ENCODE data around the gene CBX5. TPM values are rescaled to one million over a fixed set of nuclear protein-coding genes. Genes with fewer than 3 reads are reported as not detected.

CBX5 gene
- total and polyA plus RNA-seq, 2 donors: 8.4 to 48.1 TPM

GRCh38 chr12:54276368-54276767 lies 3.6 kb downstream of the CBX5 start:
- H3K27ac ChIP-seq (ENCODE audit: low read depth in 1 of 2, low read length in 1 of 2): no peak overlapping the region
- 94% methylated on average over 3 of the region's 3 CpGs for WGBS

GRCh38 chr12:54273981-54274380 lies 5.9 kb downstream of the CBX5 start:
- Histone ChIP-seq H3K27me3 (ENCODE audit: control insufficient read depth in 2 of 2, insufficient read depth in 1 of 2, low read length in 1 of 2) (no peaks in the 10 kb centered on the region), H3K9me3 (ENCODE audit: control insufficient read depth in 2 of 2, insufficient read depth in 1 of 2, low read length in 1 of 2) (no peaks in the 10 kb centered on the region), H3K4me3 (ENCODE audit: low read length in 2 of 2) (no peak overlapping the region), H3K27ac (ENCODE audit: low read depth in 1 of 2, low read length in 1 of 2) (no peak overlapping the region), H3K36me3 (ENCODE audit: control insufficient read depth in 2 of 2, insufficient read depth in 2 of 2, low read length in 1 of 2) (peaks cover 3 to 43% of the 10 kb centered on the region in 2 donors), H3K4me1 (ENCODE audit: control insufficient read depth in 2 of 2, insufficient read depth in 2 of 2, low read length in 2 of 2) (peaks cover 5 to 11% of the 10 kb centered on the region in 2 donors)
- WGBS: 96% methylated on average over 2 of the region's 2 CpGs
- no peak for DNase-seq (ENCODE audit: low read depth in 6 of 9, low spot score in 9 of 9)

More at GRCh38 chr12:54276368-54276767, 3.6 kb downstream of the CBX5 start:
- Histone ChIP-seq H3K27me3 (ENCODE audit: control insufficient read depth in 2 of 2, insufficient read depth in 1 of 2, low read length in 1 of 2) (no peaks in the 10 kb centered on the region), H3K9me3 (ENCODE audit: control insufficient read depth in 2 of 2, insufficient read depth in 1 of 2, low read length in 1 of 2) (peaks cover 0 to 3% of the 10 kb centered on the region in 2 donors), H3K4me3 (ENCODE audit: low read length in 2 of 2) (no peak overlapping the region), H3K36me3 (ENCODE audit: control insufficient read depth in 2 of 2, insufficient read depth in 2 of 2, low read length in 1 of 2) (peaks cover 3 to 40% of the 10 kb centered on the region in 2 donors), H3K4me1 (ENCODE audit: control insufficient read depth in 2 of 2, insufficient read depth in 2 of 2, low read length in 2 of 2) (peaks cover 5 to 11% of the 10 kb centered on the region in 2 donors)
- no peak for DNase-seq (ENCODE audit: low read depth in 6 of 9, low spot score in 9 of 9)

GRCh38 chr12:54272214-54272613 lies 7.7 kb downstream of the CBX5 start:
- Histone ChIP-seq H3K27me3 (ENCODE audit: control insufficient read depth in 2 of 2, insufficient read depth in 1 of 2, low read length in 1 of 2) (no peaks in the 10 kb centered on the region), H3K36me3 (ENCODE audit: control insufficient read depth in 2 of 2, insufficient read depth in 2 of 2, low read length in 1 of 2) (peaks cover 8 to 41% of the 10 kb centered on the region in 2 donors)
- 97% methylated on average over 1 of the region's 1 CpG for WGBS

GRCh38 chr12:54270345-54270744 lies 9.6 kb downstream of the CBX5 start:
- H3K9me3 ChIP-seq (ENCODE audit: control insufficient read depth in 2 of 2, insufficient read depth in 1 of 2, low read length in 1 of 2): no peaks in the 10 kb centered on the region
- 98% methylated on average over 2 of the region's 2 CpGs for WGBS
- no peak overlapping the region for H3K4me3 ChIP-seq (ENCODE audit: low read length in 2 of 2)
- H3K36me3 ChIP-seq (ENCODE audit: control insufficient read depth in 2 of 2, insufficient read depth in 2 of 2, low read length in 1 of 2): peaks cover 8 to 40% of the 10 kb centered on the region in 2 donors
- DNase-seq (ENCODE audit: low read depth in 6 of 9, low spot score in 9 of 9): no peak
- no peaks in the 10 kb centered on the region for H3K27me3 ChIP-seq (ENCODE audit: control insufficient read depth in 2 of 2, insufficient read depth in 1 of 2, low read length in 1 of 2)
- H3K27ac ChIP-seq (ENCODE audit: low read depth in 1 of 2, low read length in 1 of 2): no peak overlapping the region
- no peaks in the 10 kb centered on the region for H3K4me1 ChIP-seq (ENCODE audit: control insufficient read depth in 2 of 2, insufficient read depth in 2 of 2, low read length in 2 of 2)

More at GRCh38 chr12:54272214-54272613, 7.7 kb downstream of the CBX5 start:
- H3K4me3 ChIP-seq (ENCODE audit: low read length in 2 of 2): no peak overlapping the region
- H3K9me3 ChIP-seq (ENCODE audit: control insufficient read depth in 2 of 2, insufficient read depth in 1 of 2, low read length in 1 of 2): no peaks in the 10 kb centered on the region
- no peak overlapping the region for H3K27ac ChIP-seq (ENCODE audit: low read depth in 1 of 2, low read length in 1 of 2)
- H3K4me1 ChIP-seq (ENCODE audit: control insufficient read depth in 2 of 2, insufficient read depth in 2 of 2, low read length in 2 of 2): peaks cover 0 to 5% of the 10 kb centered on the region in 2 donors
- DNase-seq (ENCODE audit: low read depth in 6 of 9, low spot score in 9 of 9): no peak

- 98% methylated on average over 2 of the region's 2 CpGs for WGBS
- no peaks in the 10 kb centered on the region for H3K9me3 ChIP-seq (ENCODE audit: control insufficient read depth in 2 of 2, insufficient read depth in 1 of 2, low read length in 1 of 2)
- H3K4me1 ChIP-seq (ENCODE audit: control insufficient read depth in 2 of 2, insufficient read depth in 2 of 2, low read length in 2 of 2): peaks cover 4% of the 10 kb centered on the region in 2 donors
- H3K27ac ChIP-seq (ENCODE audit: low read depth in 1 of 2, low read length in 1 of 2): no peak overlapping the region
- no peak for DNase-seq (ENCODE audit: low read depth in 6 of 9, low spot score in 9 of 9)
- H3K4me3 ChIP-seq (ENCODE audit: low read length in 2 of 2): no peak overlapping the region
- no peaks in the 10 kb centered on the region for H3K27me3 ChIP-seq (ENCODE audit: control insufficient read depth in 2 of 2, insufficient read depth in 1 of 2, low read length in 1 of 2)
- H3K36me3 ChIP-seq (ENCODE audit: control insufficient read depth in 2 of 2, insufficient read depth in 2 of 2, low read length in 1 of 2): peaks cover 5 to 16% of the 10 kb centered on the region in 2 donors
Observed at GRCh38 chr12:54266852-54267251, 13.1 kb downstream of the CBX5 start.

- peaks cover 4 to 13% of the 10 kb centered on the region in 2 donors for H3K4me1 ChIP-seq (ENCODE audit: control insufficient read depth in 2 of 2, insufficient read depth in 2 of 2, low read length in 2 of 2)
- peaks cover 5 to 10% of the 10 kb centered on the region in 2 donors for H3K36me3 ChIP-seq (ENCODE audit: control insufficient read depth in 2 of 2, insufficient read depth in 2 of 2, low read length in 1 of 2)
- no peaks in the 10 kb centered on the region for H3K27me3 ChIP-seq (ENCODE audit: control insufficient read depth in 2 of 2, insufficient read depth in 1 of 2, low read length in 1 of 2)
- no peaks in the 10 kb centered on the region for H3K9me3 ChIP-seq (ENCODE audit: control insufficient read depth in 2 of 2, insufficient read depth in 1 of 2, low read length in 1 of 2)
- no peak overlapping the region for H3K27ac ChIP-seq (ENCODE audit: low read depth in 1 of 2, low read length in 1 of 2)
- no peak for DNase-seq (ENCODE audit: low read depth in 6 of 9, low spot score in 9 of 9)
- H3K4me3 ChIP-seq (ENCODE audit: low read length in 2 of 2): no peak overlapping the region
- 97% methylated on average over 4 of the region's 4 CpGs for WGBS
Observed at GRCh38 chr12:54265364-54265812, 14.5 kb downstream of the CBX5 start.

- no peak overlapping the region for H3K4me3 ChIP-seq (ENCODE audit: low read length in 2 of 2)
- H3K9me3 ChIP-seq (ENCODE audit: control insufficient read depth in 2 of 2, insufficient read depth in 1 of 2, low read length in 1 of 2): no peaks in the 10 kb centered on the region
- 83% methylated on average over 4 of the region's 4 CpGs for WGBS
- H3K27me3 ChIP-seq (ENCODE audit: control insufficient read depth in 2 of 2, insufficient read depth in 1 of 2, low read length in 1 of 2): no peaks in the 10 kb centered on the region
- peaks cover 1 to 8% of the 10 kb centered on the region in 2 donors for H3K36me3 ChIP-seq (ENCODE audit: control insufficient read depth in 2 of 2, insufficient read depth in 2 of 2, low read length in 1 of 2)
- H3K4me1 ChIP-seq (ENCODE audit: control insufficient read depth in 2 of 2, insufficient read depth in 2 of 2, low read length in 2 of 2): peaks cover 14 to 31% of the 10 kb centered on the region in 2 donors
- no peak for DNase-seq (ENCODE audit: low read depth in 6 of 9, low spot score in 9 of 9)
- no peak overlapping the region for H3K27ac ChIP-seq (ENCODE audit: low read depth in 1 of 2, low read length in 1 of 2)
Observed at GRCh38 chr12:54262403-54262925, 17.5 kb downstream of the CBX5 start.

- H3K27ac ChIP-seq (ENCODE audit: low read depth in 1 of 2, low read length in 1 of 2): no peak overlapping the region
- no peak overlapping the region for H3K4me3 ChIP-seq (ENCODE audit: low read length in 2 of 2)
- WGBS: 81% methylated on average over 5 of the region's 5 CpGs
- H3K36me3 ChIP-seq (ENCODE audit: control insufficient read depth in 2 of 2, insufficient read depth in 2 of 2, low read length in 1 of 2): peaks cover 7 to 13% of the 10 kb centered on the region in 2 donors
- H3K9me3 ChIP-seq (ENCODE audit: control insufficient read depth in 2 of 2, insufficient read depth in 1 of 2, low read length in 1 of 2): no peaks in the 10 kb centered on the region
- H3K27me3 ChIP-seq (ENCODE audit: control insufficient read depth in 2 of 2, insufficient read depth in 1 of 2, low read length in 1 of 2): no peaks in the 10 kb centered on the region
- DNase-seq (ENCODE audit: low read depth in 6 of 9, low spot score in 9 of 9): no peak
- H3K4me1 ChIP-seq (ENCODE audit: control insufficient read depth in 2 of 2, insufficient read depth in 2 of 2, low read length in 2 of 2): peaks cover 14 to 32% of the 10 kb centered on the region in 2 donors
Observed at GRCh38 chr12:54261815-54262402, 18.0 kb downstream of the CBX5 start.

- Histone ChIP-seq H3K9me3 (ENCODE audit: control insufficient read depth in 2 of 2, insufficient read depth in 1 of 2, low read length in 1 of 2) (no peaks in the 10 kb centered on the region), H3K4me1 (ENCODE audit: control insufficient read depth in 2 of 2, insufficient read depth in 2 of 2, low read length in 2 of 2) (peaks cover 14 to 32% of the 10 kb centered on the region in 2 donors), H3K4me3 (ENCODE audit: low read length in 2 of 2) (peak overlapping the region; percentile 43 to 48), H3K27ac (ENCODE audit: low read depth in 1 of 2, low read length in 1 of 2) (peak overlapping the region; percentile 46 to 90), H3K36me3 (ENCODE audit: control insufficient read depth in 2 of 2, insufficient read depth in 2 of 2, low read length in 1 of 2) (peaks cover 23 to 26% of the 10 kb centered on the region in 2 donors), H3K27me3 (ENCODE audit: control insufficient read depth in 2 of 2, insufficient read depth in 1 of 2, low read length in 1 of 2) (no peaks in the 10 kb centered on the region)
- DNase-seq (ENCODE audit: low read depth in 6 of 9, low spot score in 9 of 9): peak; percentile 65 to 90 (median 78)
- WGBS: 14% methylated on average over 11 of the region's 11 CpGs
Observed at GRCh38 chr12:54259194-54260011, 20.5 kb downstream of the CBX5 start.

Measured in thymus (tissue), 11 donors.